ENCODE data around the gene LYPD3. TPM values are rescaled to one million over a fixed set of nuclear protein-coding genes. Genes with fewer than 3 reads are reported as not detected.

LYPD3 gene
- total and polyA plus RNA-seq, 11 donors: 0.08 to 0.77 (median 0.37) TPM; not detected in 4

DNA sequence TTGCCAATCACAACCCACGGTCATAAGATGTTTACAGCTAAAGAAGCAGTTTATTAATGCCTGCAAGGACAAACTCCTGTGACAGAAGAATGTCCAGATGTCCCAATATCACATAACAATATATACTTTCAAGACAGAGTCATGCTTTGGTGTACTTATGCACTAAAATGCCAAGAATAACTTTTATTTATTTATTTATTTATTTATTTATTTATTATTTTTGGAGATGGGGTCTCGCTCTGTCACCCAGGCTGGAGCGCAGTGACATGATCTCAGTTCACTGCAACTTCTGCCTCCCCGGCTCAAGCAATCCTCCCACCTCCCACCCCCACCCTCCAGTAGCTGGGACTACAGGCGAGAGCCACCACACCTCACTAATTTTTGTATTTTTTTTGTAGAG is 41.6 kb downstream of the LYPD3 start:
- 87 to 90% (median 88%) methylated on average over 5 of the region's 5 CpGs for WGBS, 4 donors
- no peak for TF ChIP-seq POLR2A (IDR thresholded peaks at IDR 0.05)
- TF ChIP-seq, protein P1, sequence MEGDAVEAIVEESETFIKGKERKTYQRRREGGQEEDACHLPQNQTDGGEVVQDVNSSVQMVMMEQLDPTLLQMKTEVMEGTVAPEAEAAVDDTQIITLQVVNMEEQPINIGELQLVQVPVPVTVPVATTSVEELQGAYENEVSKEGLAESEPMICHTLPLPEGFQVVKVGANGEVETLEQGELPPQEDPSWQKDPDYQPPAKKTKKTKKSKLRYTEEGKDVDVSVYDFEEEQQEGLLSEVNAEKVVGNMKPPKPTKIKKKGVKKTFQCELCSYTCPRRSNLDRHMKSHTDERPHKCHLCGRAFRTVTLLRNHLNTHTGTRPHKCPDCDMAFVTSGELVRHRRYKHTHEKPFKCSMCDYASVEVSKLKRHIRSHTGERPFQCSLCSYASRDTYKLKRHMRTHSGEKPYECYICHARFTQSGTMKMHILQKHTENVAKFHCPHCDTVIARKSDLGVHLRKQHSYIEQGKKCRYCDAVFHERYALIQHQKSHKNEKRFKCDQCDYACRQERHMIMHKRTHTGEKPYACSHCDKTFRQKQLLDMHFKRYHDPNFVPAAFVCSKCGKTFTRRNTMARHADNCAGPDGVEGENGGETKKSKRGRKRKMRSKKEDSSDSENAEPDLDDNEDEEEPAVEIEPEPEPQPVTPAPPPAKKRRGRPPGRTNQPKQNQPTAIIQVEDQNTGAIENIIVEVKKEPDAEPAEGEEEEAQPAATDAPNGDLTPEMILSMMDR (IDR thresholded peaks at IDR 0.05): no peak
- no peak overlapping the region for H3K27ac ChIP-seq
- no peak for ATAC-seq
- H3K4me1 ChIP-seq: no peaks in the 10 kb centered on the region
- H3K27me3 ChIP-seq: peaks cover 0 to 5% (median 0%) of the 10 kb centered on the region in 9 donors
- H3K4me3 ChIP-seq: no peak overlapping the region
- no peak for DNase-seq
- no peaks in the 10 kb centered on the region for H3K36me3 ChIP-seq
- intact Hi-C loops (cut with DNase I): no loop called here
- no peaks in the 10 kb centered on the region for H3K9me3 ChIP-seq

DNA sequence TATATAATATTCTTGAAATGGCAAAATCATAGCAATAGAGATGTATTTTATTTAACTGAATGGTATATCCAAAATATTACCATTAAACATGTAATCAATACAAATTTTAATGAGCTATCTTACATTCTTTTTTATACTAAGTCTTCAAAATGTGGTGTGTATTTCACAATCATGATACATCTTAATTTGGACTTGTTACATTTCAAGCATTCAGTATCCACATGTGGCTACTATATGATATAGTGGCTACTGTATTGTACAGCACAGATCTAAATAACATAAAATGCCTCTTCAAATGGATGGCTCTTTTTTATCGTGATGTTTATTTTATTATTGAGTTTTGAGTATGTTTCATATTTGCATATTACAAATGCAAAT is 42.7 kb downstream of the LYPD3 start:
- TF ChIP-seq POLR2A (IDR thresholded peaks at IDR 0.05): no peak
- TF ChIP-seq, protein P1 (IDR thresholded peaks at IDR 0.05): no peak
- WGBS, 4 donors: 87 to 96% (median 93%) methylated on average over 1 of the region's 1 CpG
- intact Hi-C loops (cut with DNase I): no loop called here
- peaks cover 0 to 5% (median 0%) of the 10 kb centered on the region in 9 donors for H3K27me3 ChIP-seq
- no peak overlapping the region for H3K27ac ChIP-seq
- DNase-seq: no peak
- no peaks in the 10 kb centered on the region for H3K36me3 ChIP-seq
- ATAC-seq: no peak
- no peaks in the 10 kb centered on the region for H3K9me3 ChIP-seq
- no peak overlapping the region for H3K4me3 ChIP-seq
- no peaks in the 10 kb centered on the region for H3K4me1 ChIP-seq

DNA sequence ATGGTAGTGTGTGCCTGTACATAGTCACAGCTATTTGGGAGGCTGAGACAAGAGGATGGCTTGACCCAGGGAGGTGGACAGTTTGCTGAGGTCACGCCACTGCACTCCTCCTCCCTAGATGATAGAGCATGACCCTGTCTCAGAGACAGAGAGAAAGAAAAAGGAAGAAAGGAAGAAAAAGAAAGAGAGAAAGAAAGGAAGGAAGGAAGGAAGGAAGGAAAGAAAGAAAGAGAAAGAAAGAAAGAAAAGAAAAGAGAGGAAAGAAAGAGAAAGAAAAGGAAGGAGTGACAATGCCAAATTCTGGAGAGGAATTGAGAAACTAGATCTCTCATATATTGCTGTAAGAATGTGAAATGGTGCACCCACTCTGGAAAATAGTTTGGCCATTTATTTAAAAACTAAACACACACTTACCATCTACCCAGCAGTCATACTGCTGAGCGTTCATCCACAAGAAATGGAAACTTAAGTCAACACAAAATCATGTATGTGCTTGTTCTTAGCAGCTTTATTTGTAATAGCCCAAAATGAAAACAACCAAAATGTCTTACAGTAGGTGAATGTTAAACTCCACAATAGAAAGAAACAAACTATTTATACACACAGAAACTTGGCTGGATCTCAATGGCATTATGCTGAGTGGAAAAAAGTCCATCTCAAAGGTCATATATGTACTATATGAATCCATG is 43.3 kb downstream of the LYPD3 start:
- ATAC-seq (no peak), DNase-seq (no peak)
- Histone ChIP-seq H3K36me3 (no peaks in the 10 kb centered on the region), H3K27me3 (peaks cover 0 to 5% (median 0%) of the 10 kb centered on the region in 9 donors), H3K4me1 (no peaks in the 10 kb centered on the region), H3K9me3 (no peaks in the 10 kb centered on the region), H3K4me3 (no peak overlapping the region), H3K27ac (no peak overlapping the region)
- no peak for TF ChIP-seq POLR2A (IDR thresholded peaks at IDR 0.05)
- TF ChIP-seq, protein P1 (IDR thresholded peaks at IDR 0.05): no peak
- 81 to 90% (median 88%) methylated on average over 2 of the region's 2 CpGs for WGBS, 4 donors
- intact Hi-C loops (cut with DNase I): no loop called here

DNA sequence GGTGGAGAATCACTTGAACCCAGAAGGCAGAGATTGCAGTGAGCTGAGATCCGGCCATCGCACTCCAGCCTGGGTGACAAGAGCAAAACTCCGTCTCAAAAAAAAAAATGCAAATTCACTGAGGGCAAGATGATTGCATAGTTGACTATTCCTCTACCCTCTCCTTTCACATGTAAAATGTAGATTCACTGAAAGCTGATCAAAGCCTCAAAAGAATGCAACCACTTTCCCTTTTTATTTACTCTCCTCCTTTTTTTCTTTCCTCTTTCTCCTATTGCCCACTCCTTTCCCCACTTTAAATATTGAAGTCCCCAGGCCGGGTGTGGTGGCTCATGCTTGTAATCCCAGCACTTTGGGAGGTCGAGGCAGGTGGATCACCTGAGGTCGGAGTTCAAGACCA is 44.5 kb downstream of the LYPD3 start:
- intact Hi-C loops (cut with DNase I): no loop called here
- ATAC-seq: no peak
- WGBS, 4 donors: 73 to 81% (median 79%) methylated on average over 6 of the region's 6 CpGs

More for the DNA sequence above, 44.5 kb downstream of the LYPD3 start:
- H3K9me3 ChIP-seq: no peaks in the 10 kb centered on the region
- no peak overlapping the region for H3K27ac ChIP-seq
- H3K4me1 ChIP-seq: no peaks in the 10 kb centered on the region
- no peak for DNase-seq
- H3K27me3 ChIP-seq: peaks cover 0 to 5% (median 0%) of the 10 kb centered on the region in 9 donors
- TF ChIP-seq POLR2A (IDR thresholded peaks at IDR 0.05): no peak
- H3K4me3 ChIP-seq: no peak overlapping the region
- no peaks in the 10 kb centered on the region for H3K36me3 ChIP-seq
